ENCODE measurements around the gene ECHS1. TPM values are rescaled to one million over a fixed set of nuclear protein-coding genes. Genes with fewer than 3 reads are reported as not detected.

ECHS1 gene
- total RNA-seq, 1 experiment from 2014 or later: 58.0 TPM

DNA sequence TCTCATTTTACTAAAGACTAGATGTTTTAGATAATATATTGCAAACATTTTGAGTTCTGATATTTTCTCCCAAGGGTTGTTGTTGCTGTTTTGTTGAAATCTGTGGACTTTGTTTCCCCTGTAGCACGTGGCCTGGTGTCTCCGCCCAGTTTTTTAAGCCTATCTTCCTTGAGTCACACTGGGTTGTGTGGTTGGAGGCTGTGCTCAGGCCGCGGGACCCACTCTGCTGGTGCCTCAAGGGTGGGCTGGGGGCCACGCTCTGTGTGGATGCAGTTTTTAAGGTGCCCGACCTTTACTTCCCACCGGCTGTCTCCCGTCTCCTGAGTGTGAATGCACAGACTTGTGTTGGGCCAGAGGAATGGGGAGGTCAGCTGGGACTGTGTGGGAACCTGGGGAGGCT lies 30.2 kb downstream of the ECHS1 start:
- H3K4me3 ChIP-seq (replicated peaks in 1 of 2; ENCODE audit: low read depth in 1 of 2, low read length in 2 of 2): no peak overlapping the region
- no peak for DNase-seq (ENCODE audit: low read depth, low spot score)
- H3K9ac ChIP-seq (ENCODE audit: low read length): no peak overlapping the region
- no peak overlapping the region for H3K27ac ChIP-seq (ENCODE audit: low read depth, low read length)
- no peak for ATAC-seq
- ChIA-PET CTCF (no interaction called here), RAD21 (ENCODE audit: low non-redundant PET in 1 of 2, low total read pairs in 2 of 2, uncharacterized antibody in 2 of 2, unreplicated experiment in 2 of 2) (no interaction called here), POLR2A (no interaction called here)
- H3K9me2 ChIP-seq (ENCODE audit: insufficient read depth): no peaks in the 10 kb centered on the region
- peaks cover 0 to 8% of the 10 kb centered on the region in 2 experiments; a peak in 1 of 4 replicates for H3K4me1 ChIP-seq (ENCODE audit: control insufficient read depth in 1 of 2, insufficient read depth in 2 of 2, low read length in 2 of 2)
- H3K27me3 ChIP-seq (ENCODE audit: insufficient read depth, low read length): no peaks in the 10 kb centered on the region
- no TSS peak for BruUV-seq (replicated peaks)
- no peak overlapping the region for H2AFZ ChIP-seq (ENCODE audit: low read depth, low read length, poor library complexity, severe bottlenecking)
- intact Hi-C loops (cut with micrococcal nuclease): no loop called here
- H4K20me1 ChIP-seq (ENCODE audit: insufficient read depth): no peaks in the 10 kb centered on the region
- TF ChIP-seq JUND (IDR thresholded peaks at IDR 0.05): no peak
- no peak for TF ChIP-seq YY1 (IDR thresholded peaks at IDR 0.05; ENCODE audit: extremely low read depth, insufficient replicate concordance, low read depth, low read length)
- TF ChIP-seq TCF7L2 (IDR thresholded peaks at IDR 0.05; ENCODE audit: borderline replicate concordance, extremely low read depth, insufficient read depth, insufficient read length): no peak
- no peak for TF ChIP-seq ELF1 (IDR thresholded peaks at IDR 0.05; ENCODE audit: borderline replicate concordance, low read depth)
- no peak for TF ChIP-seq EGR1 (IDR thresholded peaks at IDR 0.05; ENCODE audit: low read depth)
- TF ChIP-seq POLR2AphosphoS5 (IDR thresholded peaks at IDR 0.05; ENCODE audit: low read depth, low read length): no peak
- no peak for TF ChIP-seq EZH2phosphoT487 (IDR thresholded peaks at IDR 0.05; ENCODE audit: borderline replicate concordance)
- TF ChIP-seq EZH2 (IDR thresholded peaks at IDR 0.05): no peak
- no peak for TF ChIP-seq CEBPB (IDR thresholded peaks at IDR 0.05; ENCODE audit: low read depth)
- H3K79me2 ChIP-seq (ENCODE audit: insufficient read depth, low read length): no peaks in the 10 kb centered on the region
- H3K36me3 ChIP-seq (ENCODE audit: control insufficient read depth in 1 of 2, insufficient read depth in 2 of 2, low read length in 2 of 2): no peaks in the 10 kb centered on the region
- no peaks in the 10 kb centered on the region for H3K9me3 ChIP-seq (ENCODE audit: control insufficient read depth in 1 of 2, insufficient read depth in 1 of 2, low read depth in 1 of 2, low read length in 2 of 2)
- no peak overlapping the region for H3K4me2 ChIP-seq (ENCODE audit: low read length)

DNA sequence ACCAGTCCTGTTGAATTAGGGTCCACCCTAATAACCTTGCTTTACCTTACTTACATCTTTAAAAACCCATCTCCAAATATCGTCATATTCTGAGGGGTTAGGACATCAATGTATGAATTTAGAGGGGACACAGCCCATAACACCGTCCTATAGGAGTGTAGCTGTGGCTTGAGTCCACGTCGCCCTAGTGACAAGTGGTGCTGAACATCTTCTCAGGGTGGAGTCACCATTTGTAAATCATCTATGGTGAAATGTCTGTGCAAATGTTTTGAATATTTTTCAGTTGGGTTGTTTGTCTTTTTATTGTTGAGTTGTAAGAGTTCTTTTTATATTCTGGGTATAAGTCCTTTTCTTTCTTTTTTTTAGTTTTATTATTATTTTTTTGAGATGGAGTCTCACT lies 31.2 kb downstream of the ECHS1 start:
- no TSS peak for BruUV-seq (replicated peaks)
- ATAC-seq: no peak
- DNase-seq (ENCODE audit: low read depth, low spot score): no peak
- Histone ChIP-seq H2AFZ (ENCODE audit: low read depth, low read length, poor library complexity, severe bottlenecking) (no peak overlapping the region), H3K79me2 (ENCODE audit: insufficient read depth, low read length) (no peaks in the 10 kb centered on the region), H3K4me2 (ENCODE audit: low read length) (no peak overlapping the region), H4K20me1 (ENCODE audit: insufficient read depth) (no peaks in the 10 kb centered on the region), H3K9me2 (ENCODE audit: insufficient read depth) (no peaks in the 10 kb centered on the region), H3K27me3 (ENCODE audit: insufficient read depth, low read length) (no peaks in the 10 kb centered on the region), H3K4me3 (replicated peaks in 1 of 2; ENCODE audit: low read depth in 1 of 2, low read length in 2 of 2) (no peak overlapping the region), H3K36me3 (ENCODE audit: control insufficient read depth in 1 of 2, insufficient read depth in 2 of 2, low read length in 2 of 2) (no peaks in the 10 kb centered on the region), H3K4me1 (ENCODE audit: control insufficient read depth in 1 of 2, insufficient read depth in 2 of 2, low read length in 2 of 2) (peaks cover 0 to 8% of the 10 kb centered on the region in 2 experiments; a peak in 1 of 4 replicates), H3K9me3 (ENCODE audit: control insufficient read depth in 1 of 2, insufficient read depth in 1 of 2, low read depth in 1 of 2, low read length in 2 of 2) (no peaks in the 10 kb centered on the region), H3K9ac (ENCODE audit: low read length) (no peak overlapping the region), H3K27ac (ENCODE audit: low read depth, low read length) (no peak overlapping the region)
- intact Hi-C loops (cut with micrococcal nuclease): no loop called here
- POLR2A ChIA-PET: no interaction called here
- RAD21 ChIA-PET (ENCODE audit: low non-redundant PET in 1 of 2, low total read pairs in 2 of 2, uncharacterized antibody in 2 of 2, unreplicated experiment in 2 of 2): no interaction called here
- CTCF ChIA-PET: no interaction called here
- TF ChIP-seq, protein P1, sequence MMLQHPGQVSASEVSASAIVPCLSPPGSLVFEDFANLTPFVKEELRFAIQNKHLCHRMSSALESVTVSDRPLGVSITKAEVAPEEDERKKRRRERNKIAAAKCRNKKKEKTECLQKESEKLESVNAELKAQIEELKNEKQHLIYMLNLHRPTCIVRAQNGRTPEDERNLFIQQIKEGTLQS (IDR thresholded peaks at IDR 0.05): no peak
- TF ChIP-seq EZH2phosphoT487 (IDR thresholded peaks at IDR 0.05; ENCODE audit: borderline replicate concordance): no peak
- TF ChIP-seq POLR2A (IDR thresholded peaks at IDR 0.05; ENCODE audit: borderline replicate concordance, extremely low read depth, insufficient read depth, insufficient read length): no peak
- TF ChIP-seq, protein P2, sequence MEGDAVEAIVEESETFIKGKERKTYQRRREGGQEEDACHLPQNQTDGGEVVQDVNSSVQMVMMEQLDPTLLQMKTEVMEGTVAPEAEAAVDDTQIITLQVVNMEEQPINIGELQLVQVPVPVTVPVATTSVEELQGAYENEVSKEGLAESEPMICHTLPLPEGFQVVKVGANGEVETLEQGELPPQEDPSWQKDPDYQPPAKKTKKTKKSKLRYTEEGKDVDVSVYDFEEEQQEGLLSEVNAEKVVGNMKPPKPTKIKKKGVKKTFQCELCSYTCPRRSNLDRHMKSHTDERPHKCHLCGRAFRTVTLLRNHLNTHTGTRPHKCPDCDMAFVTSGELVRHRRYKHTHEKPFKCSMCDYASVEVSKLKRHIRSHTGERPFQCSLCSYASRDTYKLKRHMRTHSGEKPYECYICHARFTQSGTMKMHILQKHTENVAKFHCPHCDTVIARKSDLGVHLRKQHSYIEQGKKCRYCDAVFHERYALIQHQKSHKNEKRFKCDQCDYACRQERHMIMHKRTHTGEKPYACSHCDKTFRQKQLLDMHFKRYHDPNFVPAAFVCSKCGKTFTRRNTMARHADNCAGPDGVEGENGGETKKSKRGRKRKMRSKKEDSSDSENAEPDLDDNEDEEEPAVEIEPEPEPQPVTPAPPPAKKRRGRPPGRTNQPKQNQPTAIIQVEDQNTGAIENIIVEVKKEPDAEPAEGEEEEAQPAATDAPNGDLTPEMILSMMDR (IDR thresholded peaks at IDR 0.05 in 2 of 3, conservative IDR thresholded peaks at IDR 0.05 in 1 of 3; ENCODE audit: borderline replicate concordance in 1 of 3, insufficient read depth in 1 of 3, low read depth in 2 of 3, low read length in 2 of 3): no peak
